HG03280 (cell line): Measurements from ENCODE around the gene PIP5K1B.

Experiments
- ATAC-seq: cut with Tn5 transposase; IDR thresholded peaks from one replicate; pipeline ENCODE4 v1.9.1; 2021; ENCODE audit warnings: mild to moderate bottlenecking, moderate library complexity; ENCODE audit not compliant: unreplicated experiment

PIP5K1B gene

DNA sequence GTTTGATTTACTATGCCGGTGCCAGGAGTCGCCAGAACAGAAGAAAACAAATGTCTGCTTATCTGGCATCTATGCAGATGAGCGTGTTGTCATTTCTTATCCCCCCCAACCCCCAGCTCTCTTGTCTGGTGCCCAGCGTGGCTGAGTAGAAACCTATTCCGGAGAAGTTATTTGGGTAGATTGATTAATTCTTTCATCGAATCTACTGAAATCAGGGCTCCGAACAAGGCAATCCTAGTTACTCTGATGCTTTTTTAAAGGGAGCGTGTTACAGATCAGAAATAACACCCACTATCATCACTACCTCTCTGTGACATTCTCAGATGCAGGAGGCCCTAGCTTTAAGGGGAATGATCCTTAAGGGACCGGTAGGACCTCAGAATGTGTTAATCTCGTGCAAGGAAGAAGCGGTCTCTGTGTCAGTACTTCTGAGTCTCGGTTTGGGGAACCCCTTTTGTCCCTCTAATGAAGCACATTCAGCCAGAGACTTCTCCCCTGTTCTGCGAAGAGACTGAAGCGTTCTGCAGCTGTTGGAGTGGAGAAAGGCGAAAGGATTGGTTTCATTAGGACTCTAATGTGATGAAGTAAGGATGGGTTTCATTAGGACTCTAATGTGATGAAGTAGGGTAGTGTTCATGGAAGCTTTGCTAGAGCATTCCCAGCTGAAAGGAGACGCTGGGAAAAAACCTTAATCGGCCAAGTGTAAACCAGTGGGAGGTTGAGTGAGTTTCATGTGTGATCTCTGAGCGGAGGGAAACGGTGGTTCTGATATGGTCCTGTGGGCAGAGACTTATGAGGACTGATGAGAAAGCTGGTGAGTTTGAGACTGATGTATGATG lies 1.5 kb downstream of the PIP5K1B start:
- no peak for ATAC-seq

DNA sequence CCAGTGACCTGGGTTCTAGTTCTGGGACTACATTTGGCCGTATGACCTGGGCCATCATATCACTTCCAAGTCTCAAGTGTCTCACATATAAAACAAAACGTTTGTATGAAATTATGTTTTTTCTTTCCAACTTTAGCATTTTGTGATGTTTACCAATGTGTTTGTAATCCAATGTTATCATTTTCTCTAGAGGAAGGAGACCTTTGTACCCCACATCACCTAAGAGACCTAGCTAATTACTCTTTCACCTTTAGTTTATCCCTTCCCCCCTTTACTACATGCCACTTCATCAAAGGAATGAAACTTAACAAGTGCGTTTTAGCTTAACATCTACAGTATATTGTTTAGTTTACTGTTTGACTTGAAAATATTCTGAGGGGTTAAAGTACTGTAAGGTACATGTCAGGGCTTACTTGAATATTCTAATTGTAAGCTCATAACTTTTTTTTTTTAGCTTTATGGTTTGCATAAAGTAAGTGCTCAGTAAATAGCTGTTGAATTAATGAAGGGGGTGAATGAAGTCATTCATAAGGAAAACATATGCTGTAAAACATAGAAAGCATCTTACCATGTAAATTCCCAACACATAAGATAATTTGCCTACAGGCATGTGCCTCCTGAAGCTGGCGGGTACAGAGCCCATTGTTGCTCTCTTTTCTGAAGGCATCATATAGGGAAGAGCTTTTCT lies 2.9 kb downstream of the PIP5K1B start:
- no peak for ATAC-seq

- no peak for ATAC-seq
These were observed 3.5 kb downstream of the PIP5K1B start for GRCh38 chr9:68708513-68708912.

GRCh38 chr9:68709291-68710110 lies 4.5 kb downstream of the PIP5K1B start:
- ATAC-seq, result no peak

GRCh38 chr9:68710111-68710471 lies 5.1 kb downstream of the PIP5K1B start:
- no peak for ATAC-seq

DNA sequence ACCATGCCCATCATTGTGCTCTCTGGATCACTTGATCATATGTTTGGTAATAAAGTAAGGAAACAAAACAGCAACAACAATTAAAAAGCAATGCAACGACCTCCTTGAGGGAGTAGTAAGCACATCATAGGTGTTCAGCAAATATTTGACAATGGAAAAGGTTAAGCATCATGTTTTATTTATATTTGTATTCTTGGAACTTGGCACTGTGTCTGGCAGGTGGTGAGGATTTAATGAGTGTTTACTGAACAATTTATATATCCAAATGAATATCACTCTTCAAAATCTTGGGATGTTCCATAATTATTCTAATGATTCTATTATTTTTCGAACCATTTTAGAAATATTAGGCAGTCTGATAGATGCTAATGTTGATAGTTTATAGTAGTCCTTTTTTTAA lies 6.2 kb downstream of the PIP5K1B start:
- no peak for ATAC-seq

- ATAC-seq, result no peak
These were observed 6.9 kb downstream of the PIP5K1B start for GRCh38 chr9:68711932-68712331.

- no peak for ATAC-seq
These were observed 9.6 kb downstream of the PIP5K1B start for GRCh38 chr9:68714416-68715180.

DNA sequence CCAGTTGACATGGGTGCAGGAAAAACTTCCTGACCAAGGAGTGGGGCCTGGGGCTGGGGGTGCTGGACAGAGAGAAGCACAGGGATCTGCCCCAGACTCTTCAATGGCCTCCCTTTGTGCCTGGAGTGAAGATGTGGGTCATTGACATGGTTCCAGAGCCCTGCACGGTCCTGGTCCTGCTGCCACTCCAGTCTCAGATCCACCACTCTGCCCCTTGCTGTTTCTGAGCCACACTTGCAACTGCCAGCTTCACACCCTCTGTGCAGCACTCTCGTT lies 10.1 kb downstream of the PIP5K1B start:
- ATAC-seq, result no peak

- ATAC-seq, result no peak
These were observed 12.8 kb downstream of the PIP5K1B start for GRCh38 chr9:68717552-68718443.

DNA sequence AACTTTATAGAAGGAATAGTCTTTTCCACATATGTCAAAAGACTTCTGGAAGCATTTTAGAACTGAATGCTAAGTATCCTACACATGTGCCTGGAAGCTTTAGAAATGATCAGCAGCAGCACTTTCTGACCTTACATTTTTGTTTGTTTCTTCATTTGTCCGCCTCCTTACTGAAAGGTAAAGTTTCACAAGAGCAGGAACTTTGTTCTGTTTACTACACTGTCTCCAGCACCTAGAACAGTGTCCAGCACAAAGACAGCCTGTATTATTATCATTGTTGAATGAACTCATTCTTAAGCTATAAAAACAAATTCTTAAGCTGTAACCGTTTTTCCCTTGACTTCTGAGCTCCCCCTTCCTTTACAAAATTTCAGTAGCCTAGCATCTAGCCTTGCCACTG lies 14.8 kb downstream of the PIP5K1B start:
- no peak for ATAC-seq

DNA sequence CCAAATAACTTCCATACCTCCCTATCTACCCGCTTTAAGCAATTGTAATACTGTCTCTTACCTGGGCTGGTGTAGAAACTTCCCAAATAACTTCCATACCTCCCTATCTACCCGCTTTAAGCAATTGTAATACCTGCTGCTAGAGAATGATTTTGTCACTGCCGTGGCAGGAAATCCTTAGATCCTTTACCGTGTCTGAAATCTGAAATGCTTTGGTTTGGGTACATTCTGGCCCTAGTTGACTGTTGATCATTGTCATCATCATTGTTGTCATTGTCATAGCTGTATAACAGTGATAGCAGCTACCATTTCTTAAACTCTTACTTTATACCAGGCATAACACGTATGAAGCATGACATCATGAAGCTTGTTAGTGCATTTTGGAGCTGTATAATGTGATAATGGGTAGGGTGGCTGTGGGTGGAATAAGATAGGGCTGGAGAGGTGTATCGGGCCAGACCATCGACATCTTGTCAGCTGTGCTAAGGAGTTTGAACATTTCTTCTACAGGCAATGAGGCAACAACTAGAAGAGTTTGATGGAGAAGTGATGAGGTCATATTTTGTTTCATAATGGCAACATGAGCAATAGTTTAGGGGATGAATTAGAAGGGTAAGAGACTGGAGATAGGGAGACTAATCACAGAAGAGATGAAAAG lies 15.7 kb downstream of the PIP5K1B start:
- ATAC-seq, result no peak

DNA sequence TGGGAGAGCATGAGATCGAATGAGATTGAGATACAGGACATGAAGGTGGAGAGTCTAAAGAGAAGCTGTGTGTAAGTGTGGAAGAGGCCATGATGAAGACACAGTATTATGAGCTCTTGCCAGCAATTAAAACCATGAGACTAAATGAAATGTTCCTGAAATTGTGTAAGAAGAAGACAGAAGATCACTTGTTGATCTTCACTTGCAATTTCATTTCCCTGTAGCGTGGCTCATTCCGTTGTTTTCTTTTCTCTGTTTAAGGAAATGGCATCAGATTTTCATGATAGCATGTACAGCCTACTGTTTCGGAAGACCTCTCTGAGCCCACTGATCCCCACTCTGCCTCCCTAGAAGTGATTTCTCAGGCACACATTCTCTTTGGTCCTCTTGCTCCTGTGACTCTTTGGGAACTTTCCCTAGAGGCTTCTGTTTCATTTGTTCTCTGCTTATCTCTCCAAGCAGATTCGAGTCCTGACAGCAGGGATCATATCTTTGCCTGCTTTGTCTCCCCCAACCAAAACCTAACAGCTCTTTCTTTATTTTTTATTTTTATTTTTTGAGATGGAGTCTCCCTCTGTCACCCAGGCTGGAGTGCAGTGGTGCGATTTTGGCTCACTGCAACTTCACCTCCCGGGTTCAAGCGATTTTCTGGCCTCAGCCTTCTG lies 16.8 kb downstream of the PIP5K1B start:
- ATAC-seq, result no peak

GRCh38 chr9:68725070-68725469 lies 20.0 kb downstream of the PIP5K1B start:
- no peak for ATAC-seq

- ATAC-seq, result no peak
These were observed 21.4 kb downstream of the PIP5K1B start for GRCh38 chr9:68726489-68726888.

- ATAC-seq, result no peak
These were observed 22.6 kb downstream of the PIP5K1B start for GRCh38 chr9:68727636-68728035.

GRCh38 chr9:68728731-68729130 lies 23.7 kb downstream of the PIP5K1B start:
- no peak for ATAC-seq

DNA sequence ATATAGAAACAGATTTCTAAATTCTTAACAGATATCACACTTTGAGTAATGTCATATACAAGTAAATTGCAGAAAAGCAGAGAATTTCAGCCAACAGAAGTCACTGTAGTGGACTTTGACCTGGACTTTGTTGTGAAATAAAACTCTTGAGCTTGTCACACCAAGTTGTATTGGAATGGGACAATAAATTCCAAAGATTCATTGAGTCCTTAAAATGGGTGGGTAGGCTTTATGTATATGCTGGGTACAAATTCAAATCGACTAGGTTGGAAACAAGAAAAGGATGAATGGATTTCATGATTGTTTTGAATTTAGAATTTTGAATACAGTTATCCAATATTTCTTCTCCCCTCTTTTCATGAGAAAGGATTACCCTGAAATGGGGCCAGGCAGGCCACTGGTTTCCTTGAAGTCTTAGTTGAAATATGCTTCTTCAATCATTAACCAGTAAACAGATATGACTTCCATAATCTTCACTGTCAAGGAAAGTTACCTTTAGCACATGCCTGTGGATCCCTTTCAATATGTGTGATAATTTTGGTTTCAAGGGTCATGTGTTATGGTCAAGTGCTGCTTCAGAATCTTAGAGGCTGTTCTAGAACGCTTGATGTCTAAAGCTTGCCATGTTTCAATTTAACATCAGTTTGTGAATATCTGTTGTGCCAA lies 25.7 kb downstream of the PIP5K1B start:
- no peak for ATAC-seq

DNA sequence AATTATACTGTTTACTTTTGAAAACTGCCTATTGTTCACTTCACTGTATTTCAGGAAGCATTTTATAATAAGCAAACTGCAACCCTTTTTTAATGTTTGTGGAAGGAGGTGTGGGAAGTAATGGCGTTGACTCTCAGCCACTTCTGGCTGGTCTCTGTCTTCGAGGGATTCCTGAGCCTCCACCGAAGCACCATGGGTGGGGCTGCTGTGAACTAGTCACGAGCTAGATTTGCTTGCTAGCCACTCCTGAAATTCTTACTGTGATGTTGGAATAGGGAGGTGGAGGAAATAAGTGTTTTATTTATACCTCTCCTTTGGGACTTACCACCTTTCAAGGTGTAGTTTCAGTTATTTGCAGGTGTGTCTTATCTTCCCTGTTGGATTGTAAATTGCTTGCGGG lies 26.8 kb downstream of the PIP5K1B start:
- ATAC-seq, result no peak
